ENCODE measurements around the gene ADCY3. TPM values are rescaled to one million over a fixed set of nuclear protein-coding genes. Genes with fewer than 3 reads are reported as not detected.

ADCY3 gene
- polyA plus RNA-seq, 1 donor from 2014 or later = 28.8 TPM

- Histone ChIP-seq H3K9me3 (ENCODE audit: low read length) (no peaks in the 10 kb centered on the region), H2AFZ (ENCODE audit: low read depth, low read length) (no peak overlapping the region), H3K79me2 (replicated peaks; ENCODE audit: insufficient read depth, low read length) (no peaks in the 10 kb centered on the region), H3K36me3 (ENCODE audit: insufficient read depth, low read length) (peaks cover 6% of the 10 kb centered on the region), H3K9me2 (ENCODE audit: insufficient read depth, low read length) (no peaks in the 10 kb centered on the region), H3F3A (ENCODE audit: insufficient read depth, low read length, poor library complexity, severe bottlenecking) (no peaks in the 10 kb centered on the region), H3K9ac (ENCODE audit: low read length) (no peak overlapping the region), H3K27me3 (ENCODE audit: insufficient read depth, low read depth, low read length) (no peaks in the 10 kb centered on the region), H3K4me3 (ENCODE audit: low read length) (no peak overlapping the region), H4K20me1 (ENCODE audit: insufficient read depth) (no peaks in the 10 kb centered on the region), H3K4me2 (ENCODE audit: low read length) (no peak overlapping the region), H3K27ac (ENCODE audit: low read length) (no peak overlapping the region)
- TF ChIP-seq POLR2AphosphoS5 (IDR thresholded peaks at IDR 0.05) (no peak), RAD21 (conservative IDR thresholded peaks at IDR 0.05) (no peak), EP300 (conservative IDR thresholded peaks at IDR 0.05; ENCODE audit: poor library complexity, severe bottlenecking) (no peak), TAF1 (IDR thresholded peaks at IDR 0.05; ENCODE audit: low read depth) (no peak), SMC3 (conservative IDR thresholded peaks at IDR 0.05; ENCODE audit: poor library complexity) (no peak), MXI1 (conservative IDR thresholded peaks at IDR 0.05; ENCODE audit: poor library complexity, severe bottlenecking) (no peak)
- TF ChIP-seq, protein P1, sequence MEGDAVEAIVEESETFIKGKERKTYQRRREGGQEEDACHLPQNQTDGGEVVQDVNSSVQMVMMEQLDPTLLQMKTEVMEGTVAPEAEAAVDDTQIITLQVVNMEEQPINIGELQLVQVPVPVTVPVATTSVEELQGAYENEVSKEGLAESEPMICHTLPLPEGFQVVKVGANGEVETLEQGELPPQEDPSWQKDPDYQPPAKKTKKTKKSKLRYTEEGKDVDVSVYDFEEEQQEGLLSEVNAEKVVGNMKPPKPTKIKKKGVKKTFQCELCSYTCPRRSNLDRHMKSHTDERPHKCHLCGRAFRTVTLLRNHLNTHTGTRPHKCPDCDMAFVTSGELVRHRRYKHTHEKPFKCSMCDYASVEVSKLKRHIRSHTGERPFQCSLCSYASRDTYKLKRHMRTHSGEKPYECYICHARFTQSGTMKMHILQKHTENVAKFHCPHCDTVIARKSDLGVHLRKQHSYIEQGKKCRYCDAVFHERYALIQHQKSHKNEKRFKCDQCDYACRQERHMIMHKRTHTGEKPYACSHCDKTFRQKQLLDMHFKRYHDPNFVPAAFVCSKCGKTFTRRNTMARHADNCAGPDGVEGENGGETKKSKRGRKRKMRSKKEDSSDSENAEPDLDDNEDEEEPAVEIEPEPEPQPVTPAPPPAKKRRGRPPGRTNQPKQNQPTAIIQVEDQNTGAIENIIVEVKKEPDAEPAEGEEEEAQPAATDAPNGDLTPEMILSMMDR (IDR thresholded peaks at IDR 0.05; ENCODE audit: poor library complexity, severe bottlenecking) = no peak
- TF ChIP-seq, protein P2, sequence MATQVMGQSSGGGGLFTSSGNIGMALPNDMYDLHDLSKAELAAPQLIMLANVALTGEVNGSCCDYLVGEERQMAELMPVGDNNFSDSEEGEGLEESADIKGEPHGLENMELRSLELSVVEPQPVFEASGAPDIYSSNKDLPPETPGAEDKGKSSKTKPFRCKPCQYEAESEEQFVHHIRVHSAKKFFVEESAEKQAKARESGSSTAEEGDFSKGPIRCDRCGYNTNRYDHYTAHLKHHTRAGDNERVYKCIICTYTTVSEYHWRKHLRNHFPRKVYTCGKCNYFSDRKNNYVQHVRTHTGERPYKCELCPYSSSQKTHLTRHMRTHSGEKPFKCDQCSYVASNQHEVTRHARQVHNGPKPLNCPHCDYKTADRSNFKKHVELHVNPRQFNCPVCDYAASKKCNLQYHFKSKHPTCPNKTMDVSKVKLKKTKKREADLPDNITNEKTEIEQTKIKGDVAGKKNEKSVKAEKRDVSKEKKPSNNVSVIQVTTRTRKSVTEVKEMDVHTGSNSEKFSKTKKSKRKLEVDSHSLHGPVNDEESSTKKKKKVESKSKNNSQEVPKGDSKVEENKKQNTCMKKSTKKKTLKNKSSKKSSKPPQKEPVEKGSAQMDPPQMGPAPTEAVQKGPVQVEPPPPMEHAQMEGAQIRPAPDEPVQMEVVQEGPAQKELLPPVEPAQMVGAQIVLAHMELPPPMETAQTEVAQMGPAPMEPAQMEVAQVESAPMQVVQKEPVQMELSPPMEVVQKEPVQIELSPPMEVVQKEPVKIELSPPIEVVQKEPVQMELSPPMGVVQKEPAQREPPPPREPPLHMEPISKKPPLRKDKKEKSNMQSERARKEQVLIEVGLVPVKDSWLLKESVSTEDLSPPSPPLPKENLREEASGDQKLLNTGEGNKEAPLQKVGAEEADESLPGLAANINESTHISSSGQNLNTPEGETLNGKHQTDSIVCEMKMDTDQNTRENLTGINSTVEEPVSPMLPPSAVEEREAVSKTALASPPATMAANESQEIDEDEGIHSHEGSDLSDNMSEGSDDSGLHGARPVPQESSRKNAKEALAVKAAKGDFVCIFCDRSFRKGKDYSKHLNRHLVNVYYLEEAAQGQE (IDR thresholded peaks at IDR 0.05; ENCODE audit: borderline replicate concordance) = no peak
Observed at GRCh38 chr2:24821433-24821891, 98.6 kb downstream of the ADCY3 start.

DNA sequence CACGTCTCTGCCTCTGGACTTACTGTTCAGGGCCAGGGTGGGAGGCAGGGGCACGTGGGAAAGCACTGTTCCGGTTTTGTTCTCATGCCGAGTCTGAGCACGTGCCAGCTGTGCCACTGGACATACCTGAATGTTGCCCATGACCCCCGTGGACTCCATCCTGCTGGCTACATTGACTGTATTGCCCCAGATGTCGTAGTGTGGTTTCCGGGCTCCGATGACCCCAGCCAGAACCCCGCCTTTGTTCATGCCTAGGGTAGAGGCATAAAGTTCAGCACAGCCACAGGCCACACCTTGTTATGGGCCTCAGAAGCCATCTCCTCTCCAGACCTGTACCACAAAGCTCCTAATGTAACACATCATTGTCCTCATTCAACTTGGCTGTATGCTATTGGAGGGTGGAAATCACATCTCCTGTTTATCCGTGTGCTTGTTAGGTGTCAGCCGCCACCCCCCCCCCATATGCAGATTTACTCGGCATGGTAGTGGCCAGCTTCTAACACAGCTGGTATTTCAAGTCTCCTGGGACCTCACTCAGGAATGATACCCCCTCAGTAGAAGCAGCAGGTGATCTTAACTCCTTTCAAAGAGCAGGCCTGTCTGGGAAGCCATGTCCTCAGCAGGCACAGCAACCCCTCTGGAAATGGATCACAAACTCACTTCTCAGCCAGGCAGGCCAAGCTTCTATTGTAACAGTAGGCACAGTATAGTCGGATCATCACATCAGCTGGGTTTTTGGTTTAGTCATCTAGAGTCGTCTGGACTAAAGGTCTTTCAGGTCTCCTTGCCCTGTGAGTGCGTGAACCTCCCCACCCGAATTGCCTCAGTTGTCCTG lies 99.2 kb downstream of the ADCY3 start:
- Histone ChIP-seq H2AFZ (ENCODE audit: low read depth, low read length) (no peak overlapping the region), H3K79me2 (replicated peaks; ENCODE audit: insufficient read depth, low read length) (no peaks in the 10 kb centered on the region), H3K9ac (ENCODE audit: low read length) (no peak overlapping the region), H3K4me3 (ENCODE audit: low read length) (no peak overlapping the region), H3F3A (ENCODE audit: insufficient read depth, low read length, poor library complexity, severe bottlenecking) (no peaks in the 10 kb centered on the region), H3K9me2 (ENCODE audit: insufficient read depth, low read length) (no peaks in the 10 kb centered on the region), H3K36me3 (ENCODE audit: insufficient read depth, low read length) (peaks cover 10% of the 10 kb centered on the region), H4K20me1 (ENCODE audit: insufficient read depth) (no peaks in the 10 kb centered on the region), H3K4me2 (ENCODE audit: low read length) (no peak overlapping the region), H3K27me3 (ENCODE audit: insufficient read depth, low read depth, low read length) (no peaks in the 10 kb centered on the region), H3K27ac (ENCODE audit: low read length) (no peak overlapping the region), H3K9me3 (ENCODE audit: low read length) (no peaks in the 10 kb centered on the region)
- TF ChIP-seq TAF1 (IDR thresholded peaks at IDR 0.05; ENCODE audit: low read depth) (no peak), RAD21 (conservative IDR thresholded peaks at IDR 0.05) (no peak), MXI1 (conservative IDR thresholded peaks at IDR 0.05; ENCODE audit: poor library complexity, severe bottlenecking) (no peak), EZH2 (IDR thresholded peaks at IDR 0.05; ENCODE audit: borderline replicate concordance, insufficient read depth, low read length, poor library complexity, severe bottlenecking) (no peak), POLR2AphosphoS5 (IDR thresholded peaks at IDR 0.05) (no peak), SMC3 (conservative IDR thresholded peaks at IDR 0.05; ENCODE audit: poor library complexity) (no peak), EP300 (conservative IDR thresholded peaks at IDR 0.05; ENCODE audit: poor library complexity, severe bottlenecking) (no peak)
- TF ChIP-seq, protein P1 (IDR thresholded peaks at IDR 0.05; ENCODE audit: poor library complexity, severe bottlenecking) = no peak
- TF ChIP-seq, protein P2 (IDR thresholded peaks at IDR 0.05; ENCODE audit: borderline replicate concordance) = no peak

All from neural cell (in vitro differentiated cells).